H4 (cell line): Measurements from ENCODE around the gene ZFPM1. TPM values are rescaled to one million over a fixed set of nuclear protein-coding genes. Genes with fewer than 3 reads are reported as not detected.

ENCODE experiments used
- DNase-seq: peaks from one replicate; pipeline ENCODE4 v3.0.0-alpha.2; 2015; ENCODE audit warnings: low spot score
- total RNA-seq: library from RNA; depleted of rRNA; stranded (reverse); fragments of >200 nt; shearing (Covaris generic); gene quantifications from 2 replicates; pipeline ENCODE4 v1.2.3, GENCODE V29; 2014

Gene ZFPM1
- total RNA-seq, 1 experiment from 2014 or later, result 0.29 TPM

DNA sequence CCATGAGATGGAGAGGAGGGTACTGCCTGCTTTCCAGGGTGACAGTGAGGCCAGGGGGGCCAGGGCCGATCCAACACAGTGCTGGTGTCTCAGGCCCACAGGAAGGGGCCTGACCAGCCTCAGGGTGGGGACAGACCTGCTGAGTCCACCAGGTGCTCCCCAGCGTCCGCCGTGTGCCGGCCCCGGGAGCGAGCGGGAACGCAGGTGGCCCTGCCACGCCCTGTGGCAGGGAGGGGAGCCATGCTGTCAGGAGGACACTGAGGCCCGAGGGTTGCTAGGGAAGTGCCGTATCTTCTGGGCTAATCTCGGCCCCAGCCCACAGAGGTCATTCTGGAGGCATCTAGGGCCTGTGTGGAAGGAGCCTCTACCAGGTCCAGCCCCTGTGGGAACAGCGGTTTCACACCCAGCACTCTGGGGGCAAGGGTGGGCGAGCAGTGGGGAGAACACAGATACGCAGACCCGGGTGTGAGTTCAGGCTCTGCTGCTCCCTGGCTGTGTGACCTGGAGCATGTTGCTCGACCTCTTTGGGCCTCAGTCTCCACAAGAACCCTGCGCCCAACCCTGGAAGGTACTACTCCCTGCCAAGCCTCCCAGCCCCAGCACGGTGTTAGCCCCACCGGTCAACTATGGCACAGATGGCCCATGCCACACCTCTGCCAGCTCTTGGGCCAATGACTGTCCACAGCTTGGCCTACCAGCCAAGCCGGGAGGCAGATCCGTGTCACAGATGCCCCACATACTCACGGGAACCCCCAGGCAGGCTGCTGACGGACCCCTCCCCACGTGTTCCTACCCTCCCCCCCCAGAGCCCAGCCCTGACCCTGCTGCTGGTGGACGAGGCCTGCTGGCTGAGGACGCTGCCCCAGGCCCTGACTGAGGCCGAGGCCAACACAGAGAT, 73.2 kb downstream of the ZFPM1 start:
- no peak for DNase-seq

DNA sequence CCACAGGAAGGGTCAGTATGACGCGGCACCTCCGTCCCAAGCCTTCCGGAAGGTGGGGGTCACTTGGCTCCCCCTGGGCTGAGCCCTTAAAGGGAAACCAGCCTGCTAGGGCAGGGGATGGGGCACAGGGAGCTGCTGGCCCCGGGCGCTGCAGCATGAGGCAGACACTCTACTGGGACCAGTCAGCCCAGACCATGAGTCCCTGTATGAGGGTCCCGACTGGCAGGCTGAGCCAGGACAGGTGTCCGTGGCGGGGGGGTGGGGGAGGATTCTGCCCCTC, 73.8 kb downstream of the ZFPM1 start:
- no peak for DNase-seq

- DNase-seq, result no peak
These were observed 74.3 kb downstream of the ZFPM1 start for GRCh38 chr16:88527186-88527936.

- no peak for DNase-seq
These were observed 75.1 kb downstream of the ZFPM1 start for GRCh38 chr16:88527937-88528743.

DNA sequence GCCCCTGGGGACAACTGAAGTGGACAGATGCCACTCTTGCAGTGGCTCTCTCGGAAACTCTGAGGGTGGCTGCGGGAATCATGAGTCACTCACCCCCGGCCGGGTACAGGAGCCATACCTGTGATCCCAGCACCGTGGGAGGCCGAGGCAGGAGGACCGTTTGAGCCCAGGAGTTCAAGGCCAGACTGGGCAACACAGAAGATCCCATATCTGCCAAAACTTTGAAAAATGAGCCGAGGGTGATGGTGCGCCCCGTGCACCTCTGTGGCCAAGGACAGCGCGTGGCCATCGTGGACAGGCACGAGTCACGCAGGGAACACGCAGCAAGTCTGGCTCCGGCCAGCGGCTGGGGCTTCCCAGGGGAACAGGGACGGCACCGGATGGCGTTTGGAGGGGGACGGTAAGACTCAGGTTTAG, 75.8 kb downstream of the ZFPM1 start:
- no peak for DNase-seq

DNA sequence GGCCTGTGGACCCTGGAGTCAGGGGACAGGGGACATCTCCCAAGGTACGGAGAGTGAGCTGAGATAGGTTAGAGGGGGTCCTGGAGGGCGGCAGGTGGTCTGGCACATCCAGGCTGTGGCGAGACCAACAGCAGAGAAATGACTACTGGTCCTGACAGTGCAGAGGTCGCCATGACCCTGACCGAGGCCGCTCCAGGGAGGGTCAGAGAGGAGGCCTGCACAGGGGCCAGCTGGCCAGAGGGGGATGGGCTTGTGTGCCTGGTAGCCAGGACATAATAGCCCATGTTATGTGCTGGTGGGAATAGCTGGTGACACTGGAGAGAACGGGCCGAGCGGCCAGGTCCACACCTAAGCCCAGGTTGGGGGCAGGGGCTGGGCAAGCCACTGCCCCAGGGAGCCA, 76.5 kb downstream of the ZFPM1 start:
- no peak for DNase-seq

- DNase-seq, result no peak
These were observed 77.2 kb downstream of the ZFPM1 start for GRCh38 chr16:88530051-88530857.

DNA sequence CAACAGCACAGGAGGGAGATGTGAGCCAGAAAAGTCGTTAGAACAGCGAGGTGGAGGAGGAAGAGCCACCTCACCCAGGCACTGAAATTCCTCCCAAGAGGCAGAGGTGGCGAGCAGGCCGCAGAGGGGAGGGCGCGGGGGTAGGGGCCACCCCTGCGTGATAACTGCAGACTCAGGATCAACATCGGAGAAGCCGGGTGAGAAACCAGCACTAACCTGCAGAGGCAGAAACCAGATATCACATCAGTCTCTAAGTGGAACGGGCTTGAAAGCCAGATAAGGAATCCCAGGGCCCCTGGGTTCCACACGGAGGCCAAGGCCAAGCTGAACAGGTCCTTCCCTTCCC, 77.8 kb downstream of the ZFPM1 start:
- no peak for DNase-seq

DNA sequence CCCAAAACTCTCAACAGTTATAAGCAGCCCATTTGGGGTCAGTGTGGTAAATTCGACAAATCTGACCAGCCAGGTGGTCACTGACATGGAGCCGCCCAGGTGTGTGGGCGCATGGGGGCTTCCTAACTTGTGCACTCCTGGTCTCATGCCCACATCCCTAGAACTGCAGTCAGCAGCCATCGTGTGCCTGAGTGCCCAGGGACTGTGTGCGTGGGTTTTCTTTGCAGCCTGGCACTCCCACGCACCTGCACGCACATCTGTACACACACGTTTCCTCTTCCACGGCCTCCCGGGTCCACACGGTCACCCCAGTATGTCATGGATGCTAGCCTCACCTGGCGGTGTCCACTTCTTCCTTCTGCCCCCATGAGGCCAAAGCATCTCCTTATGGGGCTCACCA, 78.3 kb downstream of the ZFPM1 start:
- no peak for DNase-seq

DNA sequence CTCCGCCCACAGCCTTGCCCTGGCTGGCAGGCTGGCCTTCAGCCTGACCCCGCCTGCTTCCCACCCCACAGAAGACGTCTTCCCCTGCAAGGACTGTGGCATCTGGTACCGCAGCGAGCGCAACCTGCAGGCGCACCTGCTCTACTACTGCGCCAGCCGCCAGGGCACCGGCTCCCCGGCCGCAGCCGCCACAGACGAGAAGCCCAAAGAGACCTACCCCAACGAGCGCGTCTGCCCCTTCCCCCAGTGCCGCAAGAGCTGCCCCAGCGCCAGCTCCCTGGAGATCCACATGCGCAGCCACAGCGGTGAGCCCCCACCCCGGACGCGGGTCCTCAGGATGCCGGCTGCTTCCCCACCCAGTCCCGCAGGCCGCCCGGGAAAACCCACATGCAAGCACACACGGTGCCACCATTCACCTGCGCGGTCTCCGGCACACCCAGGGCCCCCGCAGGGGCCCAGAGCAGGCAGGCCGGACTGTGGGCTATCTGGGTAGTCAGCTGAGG, 78.9 kb downstream of the ZFPM1 start:
- no peak for DNase-seq

GRCh38 chr16:88532434-88533241, 79.6 kb downstream of the ZFPM1 start:
- no peak for DNase-seq

DNA sequence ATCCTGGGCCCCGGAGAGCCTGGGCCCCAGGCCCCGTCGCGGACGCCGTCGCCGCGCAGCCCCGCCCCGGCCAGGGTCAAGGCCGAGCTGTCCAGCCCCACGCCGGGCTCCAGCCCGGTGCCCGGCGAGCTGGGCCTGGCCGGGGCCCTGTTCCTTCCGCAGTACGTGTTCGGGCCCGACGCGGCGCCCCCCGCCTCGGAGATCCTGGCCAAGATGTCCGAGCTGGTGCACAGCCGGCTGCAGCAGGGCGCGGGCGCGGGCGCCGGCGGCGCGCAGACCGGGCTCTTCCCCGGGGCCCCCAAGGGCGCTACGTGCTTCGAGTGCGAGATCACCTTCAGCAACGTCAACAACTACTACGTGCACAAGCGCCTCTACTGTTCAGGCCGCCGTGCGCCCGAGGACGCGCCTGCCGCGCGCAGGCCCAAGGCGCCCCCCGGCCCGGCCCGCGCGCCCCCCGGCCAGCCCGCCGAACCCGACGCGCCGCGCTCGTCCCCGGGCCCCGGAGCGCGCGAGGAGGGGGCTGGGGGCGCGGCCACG, 80.4 kb downstream of the ZFPM1 start:
- DNase-seq, result no peak

DNA sequence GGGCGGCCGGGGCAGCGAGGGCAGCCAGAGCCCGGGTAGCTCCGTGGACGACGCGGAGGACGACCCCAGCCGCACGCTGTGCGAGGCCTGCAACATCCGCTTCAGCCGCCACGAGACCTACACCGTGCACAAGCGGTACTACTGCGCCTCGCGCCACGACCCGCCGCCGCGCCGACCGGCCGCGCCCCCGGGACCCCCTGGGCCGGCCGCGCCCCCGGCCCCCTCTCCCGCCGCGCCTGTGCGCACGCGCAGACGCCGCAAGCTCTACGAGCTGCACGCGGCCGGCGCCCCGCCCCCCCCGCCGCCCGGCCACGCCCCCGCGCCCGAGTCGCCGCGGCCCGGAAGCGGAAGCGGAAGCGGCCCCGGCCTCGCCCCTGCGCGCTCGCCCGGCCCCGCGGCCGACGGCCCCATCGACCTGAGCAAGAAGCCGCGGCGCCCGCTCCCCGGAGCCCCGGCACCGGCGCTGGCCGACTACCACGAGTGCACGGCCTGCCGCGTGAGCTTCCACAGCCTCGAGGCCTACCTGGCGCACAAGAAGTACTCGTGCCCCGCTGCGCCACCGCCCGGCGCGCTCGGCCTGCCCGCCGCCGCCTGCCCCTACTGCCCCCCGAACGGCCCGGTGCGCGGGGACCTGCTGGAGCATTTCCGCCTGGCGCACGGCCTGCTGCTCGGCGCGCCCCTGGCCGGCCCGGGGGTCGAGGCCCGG, 81.0 kb downstream of the ZFPM1 start:
- DNase-seq, result peak; percentile 47

DNA sequence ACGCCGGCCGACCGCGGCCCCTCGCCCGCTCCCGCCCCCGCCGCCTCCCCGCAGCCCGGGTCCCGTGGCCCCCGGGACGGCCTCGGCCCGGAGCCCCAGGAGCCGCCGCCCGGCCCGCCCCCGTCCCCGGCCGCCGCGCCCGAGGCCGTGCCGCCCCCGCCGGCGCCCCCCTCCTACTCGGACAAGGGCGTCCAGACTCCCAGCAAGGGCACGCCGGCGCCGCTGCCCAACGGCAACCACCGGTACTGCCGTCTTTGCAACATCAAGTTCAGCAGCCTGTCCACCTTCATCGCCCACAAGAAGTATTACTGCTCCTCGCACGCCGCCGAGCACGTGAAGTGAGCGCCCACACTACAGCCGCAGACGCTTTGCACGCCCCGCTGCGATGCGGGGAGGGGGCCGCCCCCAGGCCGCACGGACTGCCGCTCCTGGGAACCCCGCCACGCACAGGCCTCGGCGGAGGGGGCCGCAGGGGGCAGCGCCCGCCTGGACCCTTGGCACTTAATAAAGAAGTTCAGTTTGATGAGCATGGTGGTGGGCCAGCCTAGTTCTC, 81.6 kb downstream of the ZFPM1 start:
- peak; percentile 48 for DNase-seq

- no peak for DNase-seq
These were observed 82.2 kb downstream of the ZFPM1 start for GRCh38 chr16:88535191-88535856.

DNA sequence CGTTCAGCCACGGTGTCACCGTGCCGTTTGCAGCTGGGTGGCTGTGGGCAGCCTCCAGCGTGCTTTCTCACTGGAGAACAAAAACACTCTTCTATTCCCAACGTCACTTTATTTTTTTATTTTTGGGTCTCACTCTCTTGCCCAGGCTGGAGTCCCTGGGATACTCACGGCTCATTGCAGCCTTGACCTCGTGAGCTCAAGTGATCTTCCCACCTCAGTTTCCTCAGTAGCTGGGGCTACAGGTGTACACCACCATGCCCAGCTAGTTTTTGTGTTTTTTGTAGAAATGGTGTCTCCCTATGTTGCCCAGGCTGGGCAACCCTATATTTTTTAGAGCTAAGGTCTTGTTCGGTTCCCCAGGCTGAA, 82.8 kb downstream of the ZFPM1 start:
- DNase-seq, result no peak

GRCh38 chr16:88536510-88536909, 83.4 kb downstream of the ZFPM1 start:
- no peak for DNase-seq

- DNase-seq, result no peak
These were observed 84.1 kb downstream of the ZFPM1 start for GRCh38 chr16:88536971-88537751.
